IPS-18a (cell line): ENCODE data around the gene STPG4.
A peak's percentile ranks its signal among the peaks of the same experiment; 100 is the strongest.

Experiments used
- H3K27ac ChIP-seq: one replicate; pipeline ENCODE4 v1.5.1; 2013; ENCODE audit warnings: low read length
- H3K27me3 ChIP-seq: one replicate; pipeline ENCODE4 v1.6.1; 2013; ENCODE audit warnings: mild to moderate bottlenecking, low read length; ENCODE audit not compliant: control insufficient read depth, insufficient read depth
- H3K36me3 ChIP-seq: one replicate; pipeline ENCODE4 v1.6.1; 2013; ENCODE audit warnings: low read depth, low read length; ENCODE audit not compliant: control insufficient read depth
- H3K4me1 ChIP-seq: one replicate; pipeline ENCODE4 v1.6.1; 2013; ENCODE audit warnings: low read depth, low read length; ENCODE audit not compliant: control insufficient read depth
- H3K4me3 ChIP-seq: one replicate; pipeline ENCODE4 v1.5.1; 2013; ENCODE audit warnings: low read length
- H3K9ac ChIP-seq: one replicate; pipeline ENCODE4 v1.6.1; 2013; ENCODE audit warnings: mild to moderate bottlenecking, low read length, moderate library complexity
- H3K9me3 ChIP-seq: one replicate; pipeline ENCODE4 v1.6.1; 2013; ENCODE audit warnings: low read depth, low read length; ENCODE audit not compliant: control insufficient read depth

STPG4 gene

GRCh38 chr2:47083886-47084687 lies 71.0 kb downstream of the STPG4 start:
- H3K27me3 ChIP-seq = no peaks in the 10 kb centered on the region
- no peaks in the 10 kb centered on the region for H3K36me3 ChIP-seq
- no peak overlapping the region for H3K9ac ChIP-seq
- no peak overlapping the region for H3K27ac ChIP-seq
- H3K9me3 ChIP-seq = no peaks in the 10 kb centered on the region
- no peak overlapping the region for H3K4me3 ChIP-seq
- no peaks in the 10 kb centered on the region for H3K4me1 ChIP-seq

DNA sequence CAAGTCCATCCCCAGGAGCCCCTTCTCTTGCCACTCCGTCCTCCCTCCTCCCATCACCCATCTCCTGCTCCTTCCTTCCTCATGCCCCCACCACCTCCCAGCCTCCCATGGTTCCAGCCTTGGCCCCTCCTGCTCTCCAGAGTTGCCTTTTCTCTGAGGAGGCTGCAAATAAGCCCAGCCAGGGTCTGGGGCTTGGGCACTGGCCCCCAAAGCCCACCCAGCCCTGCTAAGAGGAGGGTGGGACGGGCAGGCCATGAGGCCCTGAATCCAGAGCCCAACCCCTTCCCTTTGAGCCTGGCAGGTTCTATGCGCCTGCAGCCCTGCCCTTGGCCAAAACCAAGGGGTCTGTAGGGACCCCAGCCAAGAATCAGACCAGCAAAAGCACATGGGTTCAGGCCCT lies 71.6 kb downstream of the STPG4 start:
- no peak overlapping the region for H3K4me3 ChIP-seq
- no peak overlapping the region for H3K9ac ChIP-seq
- no peaks in the 10 kb centered on the region for H3K27me3 ChIP-seq
- H3K36me3 ChIP-seq = no peaks in the 10 kb centered on the region
- no peak overlapping the region for H3K27ac ChIP-seq
- no peaks in the 10 kb centered on the region for H3K4me1 ChIP-seq
- no peaks in the 10 kb centered on the region for H3K9me3 ChIP-seq

GRCh38 chr2:47083005-47083404 lies 72.1 kb downstream of the STPG4 start:
- H3K4me1 ChIP-seq = no peaks in the 10 kb centered on the region
- no peak overlapping the region for H3K9ac ChIP-seq
- no peak overlapping the region for H3K27ac ChIP-seq

GRCh38 chr2:47080888-47081301 lies 74.2 kb downstream of the STPG4 start:
- H3K27me3 ChIP-seq = no peaks in the 10 kb centered on the region
- no peaks in the 10 kb centered on the region for H3K36me3 ChIP-seq
- H3K4me1 ChIP-seq = peaks cover 15% of the 10 kb centered on the region
- no peak overlapping the region for H3K4me3 ChIP-seq
- H3K27ac ChIP-seq = no peak overlapping the region
- no peak overlapping the region for H3K9ac ChIP-seq
- H3K9me3 ChIP-seq = no peaks in the 10 kb centered on the region

More at GRCh38 chr2:47083005-47083404, 72.1 kb downstream of the STPG4 start:
- no peaks in the 10 kb centered on the region for H3K36me3 ChIP-seq
- no peaks in the 10 kb centered on the region for H3K27me3 ChIP-seq
- H3K9me3 ChIP-seq = no peaks in the 10 kb centered on the region
- no peak overlapping the region for H3K4me3 ChIP-seq

GRCh38 chr2:47079515-47080412 lies 75.3 kb downstream of the STPG4 start:
- Histone ChIP-seq H3K27me3 (no peaks in the 10 kb centered on the region), H3K27ac (no peak overlapping the region), H3K9ac (no peak overlapping the region), H3K9me3 (no peaks in the 10 kb centered on the region), H3K36me3 (no peaks in the 10 kb centered on the region), H3K4me1 (peaks cover 15% of the 10 kb centered on the region), H3K4me3 (no peak overlapping the region)

- H3K4me1 ChIP-seq = peaks cover 15% of the 10 kb centered on the region
- no peak overlapping the region for H3K27ac ChIP-seq
- H3K9me3 ChIP-seq = no peaks in the 10 kb centered on the region
- H3K27me3 ChIP-seq = no peaks in the 10 kb centered on the region
- no peak overlapping the region for H3K4me3 ChIP-seq
- no peaks in the 10 kb centered on the region for H3K36me3 ChIP-seq
- no peak overlapping the region for H3K9ac ChIP-seq
These were observed 76.3 kb downstream of the STPG4 start for GRCh38 chr2:47078541-47079482.

- H3K36me3 ChIP-seq = no peaks in the 10 kb centered on the region
- H3K9ac ChIP-seq = no peak overlapping the region
- no peak overlapping the region for H3K4me3 ChIP-seq
- H3K27ac ChIP-seq = no peak overlapping the region
- no peaks in the 10 kb centered on the region for H3K9me3 ChIP-seq
- H3K27me3 ChIP-seq = no peaks in the 10 kb centered on the region
- H3K4me1 ChIP-seq = peaks cover 15% of the 10 kb centered on the region
These were observed 77.5 kb downstream of the STPG4 start for GRCh38 chr2:47077442-47078117.

GRCh38 chr2:47076586-47077441 lies 78.3 kb downstream of the STPG4 start:
- Histone ChIP-seq H3K9ac (no peak overlapping the region), H3K27ac (peak overlapping the region; percentile 26), H3K4me3 (no peak overlapping the region), H3K27me3 (no peaks in the 10 kb centered on the region), H3K4me1 (peaks cover 15% of the 10 kb centered on the region), H3K36me3 (no peaks in the 10 kb centered on the region), H3K9me3 (no peaks in the 10 kb centered on the region)

- no peak overlapping the region for H3K27ac ChIP-seq
- peaks cover 20% of the 10 kb centered on the region for H3K4me1 ChIP-seq
- H3K9ac ChIP-seq = no peak overlapping the region
These were observed 79.0 kb downstream of the STPG4 start for GRCh38 chr2:47076126-47076506.

More at GRCh38 chr2:47076126-47076506, 79.0 kb downstream of the STPG4 start:
- H3K27me3 ChIP-seq = no peaks in the 10 kb centered on the region
- no peaks in the 10 kb centered on the region for H3K36me3 ChIP-seq
- no peaks in the 10 kb centered on the region for H3K9me3 ChIP-seq
- no peak overlapping the region for H3K4me3 ChIP-seq
